ENCODE results near the gene PRRT4.

Gene PRRT4

GRCh38 chr7:128344431-128344774 lies 17.1 kb downstream of the PRRT4 start:
- H3K4me1 ChIP-seq (ENCODE audit: control insufficient read depth, insufficient read depth, low read length) = no peaks in the 10 kb centered on the region
- TF ChIP-seq ZNF639 (tag by site-specific recombination; IDR thresholded peaks at IDR 0.05) = no peak
- no peak for TF ChIP-seq ZNF473 (tag by site-specific recombination; IDR thresholded peaks at IDR 0.05)
- no peak for TF ChIP-seq ZNF530 (tag by site-specific recombination; IDR thresholded peaks at IDR 0.05; ENCODE audit: low read depth)
- no peak for TF ChIP-seq ZNF175 (tag by site-specific recombination; IDR thresholded peaks at IDR 0.05)
- TF ChIP-seq ZNF501 (tag by site-specific recombination; IDR thresholded peaks at IDR 0.05) = no peak
- TF ChIP-seq ZNF280C (tag by site-specific recombination; IDR thresholded peaks at IDR 0.05) = no peak
- TF ChIP-seq ZNF837 (tag by site-specific recombination; IDR thresholded peaks at IDR 0.05) = no peak
- no peak for TF ChIP-seq ZNF2 (tag by site-specific recombination; IDR thresholded peaks at IDR 0.05)
- TF ChIP-seq ZNF600 (tag by site-specific recombination; IDR thresholded peaks at IDR 0.05) = no peak
- TF ChIP-seq ZBTB1 (tag by site-specific recombination; IDR thresholded peaks at IDR 0.05) = no peak
- TF ChIP-seq ZNF416 (tag by site-specific recombination; IDR thresholded peaks at IDR 0.05) = no peak
- no peak for TF ChIP-seq ZNF202 (tag by site-specific recombination; IDR thresholded peaks at IDR 0.05; ENCODE audit: borderline replicate concordance)
- TF ChIP-seq ZNF155 (tag by site-specific recombination; IDR thresholded peaks at IDR 0.05) = no peak
- H3K9me3 ChIP-seq (ENCODE audit: control insufficient read depth, insufficient read depth, low read depth, low read length) = no peaks in the 10 kb centered on the region
- CTCF ChIA-PET = interaction anchor here (0.6 to 9.0 kb wide), 9 partner anchors 10 to 723 kb away, joined by 3 to 378 read pairs (median 6); no protein-coding TSS in a partner anchor
- no peak overlapping the region for H3K4me3 ChIP-seq (ENCODE audit: low read depth, low read length)
- POLR2A ChIA-PET = interaction anchor here (0.6 to 1.4 kb wide), 11 partner anchors 10 to 84 kb away, joined by 3 to 8 read pairs (median 3); no protein-coding TSS in a partner anchor
- no peak overlapping the region for H3K27ac ChIP-seq (ENCODE audit: extremely low read depth, low read depth, low read length)
- H3K36me3 ChIP-seq (ENCODE audit: control insufficient read depth in 2 of 2, insufficient read depth in 1 of 2, low read length in 2 of 2) = peaks cover 0 to 13% of the 10 kb centered on the region in 2 experiments; a peak in 1 of 3 replicates

GRCh38 chr7:128343554-128344430 lies 17.7 kb downstream of the PRRT4 start, which contains the start of gene RBM28:
Gene RBM28, minus strand, starts transcription at chr7:128343908. Its CDS starts 115 bp downstream, at chr7:128343793.
- H3K36me3 ChIP-seq (ENCODE audit: control insufficient read depth in 2 of 2, insufficient read depth in 1 of 2, low read length in 2 of 2) = peaks cover 4 to 20% of the 10 kb centered on the region in 2 experiments; a peak in 2 of 3 replicates
- H3K9me3 ChIP-seq (ENCODE audit: control insufficient read depth, insufficient read depth, low read depth, low read length) = no peaks in the 10 kb centered on the region
- peak within 1 kb of the TSS; percentile 42 for H3K27ac ChIP-seq (ENCODE audit: extremely low read depth, low read depth, low read length)
- H3K4me1 ChIP-seq (ENCODE audit: control insufficient read depth, insufficient read depth, low read length) = no peaks in the 10 kb centered on the region
- ChIA-PET POLR2A (interaction anchor here (0.6 to 1.4 kb wide), 15 partner anchors 9 to 83 kb away, joined by 3 to 8 read pairs (median 3); no protein-coding TSS in a partner anchor), CTCF (interaction anchor here (0.6 to 9.0 kb wide), 8 partner anchors 9 to 560 kb away, joined by 3 to 378 read pairs (median 8); no protein-coding TSS in a partner anchor)
- H3K4me3 ChIP-seq (ENCODE audit: low read depth, low read length) = peak within 1 kb of the TSS; percentile 95
- TF ChIP-seq ZNF366 (tag by site-specific recombination; conservative IDR thresholded peaks at IDR 0.05) = peak; percentile 49
- TF ChIP-seq, protein P1, sequence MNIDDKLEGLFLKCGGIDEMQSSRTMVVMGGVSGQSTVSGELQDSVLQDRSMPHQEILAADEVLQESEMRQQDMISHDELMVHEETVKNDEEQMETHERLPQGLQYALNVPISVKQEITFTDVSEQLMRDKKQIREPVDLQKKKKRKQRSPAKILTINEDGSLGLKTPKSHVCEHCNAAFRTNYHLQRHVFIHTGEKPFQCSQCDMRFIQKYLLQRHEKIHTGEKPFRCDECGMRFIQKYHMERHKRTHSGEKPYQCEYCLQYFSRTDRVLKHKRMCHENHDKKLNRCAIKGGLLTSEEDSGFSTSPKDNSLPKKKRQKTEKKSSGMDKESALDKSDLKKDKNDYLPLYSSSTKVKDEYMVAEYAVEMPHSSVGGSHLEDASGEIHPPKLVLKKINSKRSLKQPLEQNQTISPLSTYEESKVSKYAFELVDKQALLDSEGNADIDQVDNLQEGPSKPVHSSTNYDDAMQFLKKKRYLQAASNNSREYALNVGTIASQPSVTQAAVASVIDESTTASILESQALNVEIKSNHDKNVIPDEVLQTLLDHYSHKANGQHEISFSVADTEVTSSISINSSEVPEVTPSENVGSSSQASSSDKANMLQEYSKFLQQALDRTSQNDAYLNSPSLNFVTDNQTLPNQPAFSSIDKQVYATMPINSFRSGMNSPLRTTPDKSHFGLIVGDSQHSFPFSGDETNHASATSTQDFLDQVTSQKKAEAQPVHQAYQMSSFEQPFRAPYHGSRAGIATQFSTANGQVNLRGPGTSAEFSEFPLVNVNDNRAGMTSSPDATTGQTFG (tag by site-specific recombination; IDR thresholded peaks at IDR 0.05; ENCODE audit: borderline replicate concordance) = no peak
- TF ChIP-seq ZNF140 (tag by site-specific recombination; IDR thresholded peaks at IDR 0.05) = no peak
- TF ChIP-seq MEIS1 (CRISPR knock-in tag; IDR thresholded peaks at IDR 0.05; ENCODE audit: borderline replicate concordance) = no peak
- TF ChIP-seq ZNF664 (tag by site-specific recombination; IDR thresholded peaks at IDR 0.05) = no peak
- TF ChIP-seq ZNF16 (tag by site-specific recombination; IDR thresholded peaks at IDR 0.05; ENCODE audit: low read depth) = no peak
- peak; percentile 85; the same call in 1 of the 2 replicates for TF ChIP-seq ZNF184 (tag by site-specific recombination; IDR thresholded peaks at IDR 0.05)
- TF ChIP-seq KLF10 (tag by site-specific recombination; IDR thresholded peaks at IDR 0.05) = peak; percentile 72
- TF ChIP-seq SCRT1 (tag by site-specific recombination; IDR thresholded peaks at IDR 0.05; ENCODE audit: borderline replicate concordance) = no peak
- peak; percentile 99 for TF ChIP-seq ZNF2 (tag by site-specific recombination; IDR thresholded peaks at IDR 0.05)
- no peak for TF ChIP-seq ZNF488 (tag by site-specific recombination; IDR thresholded peaks at IDR 0.05)
- TF ChIP-seq ZNF221 (tag by site-specific recombination; IDR thresholded peaks at IDR 0.05; ENCODE audit: borderline replicate concordance) = no peak
- no peak for TF ChIP-seq HOXD13 (CRISPR knock-in tag; IDR thresholded peaks at IDR 0.05; ENCODE audit: borderline replicate concordance)
